NCI-H2081 (cell line): ENCODE measurements around the gene MYH6.
"Not testable (repeated sequence)": the region's sequence is repeated elsewhere in the genome, so short reads cannot be mapped to it uniquely, and the experiment has no call there.

Source experiments
- DNase-seq, 2 experiments: peaks; one replicate each; lab custom pipeline; 2025; lab: John Stamatoyannopoulos, UW

The MYH6 gene

DNA sequence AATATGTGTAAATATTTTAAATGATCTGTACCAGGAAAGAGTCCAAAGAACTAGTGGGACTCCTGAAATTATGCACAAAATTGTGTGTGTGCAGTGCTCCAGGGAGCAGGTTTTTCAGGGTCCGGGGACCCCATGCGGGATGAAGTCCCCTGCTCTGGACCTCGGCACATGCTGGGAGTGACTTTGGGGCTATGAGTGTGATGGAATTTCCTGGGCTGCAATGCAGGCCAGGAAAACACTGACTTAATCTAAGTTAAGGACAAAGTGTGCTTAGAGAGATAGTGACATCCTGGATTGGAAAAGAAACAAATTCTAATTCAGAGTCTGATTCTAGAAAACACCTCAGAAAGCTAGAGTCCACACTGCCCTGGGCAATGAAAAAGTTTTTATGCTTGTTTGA, 6.2 kb upstream of the MYH6 start:
- no peak for DNase-seq

DNA sequence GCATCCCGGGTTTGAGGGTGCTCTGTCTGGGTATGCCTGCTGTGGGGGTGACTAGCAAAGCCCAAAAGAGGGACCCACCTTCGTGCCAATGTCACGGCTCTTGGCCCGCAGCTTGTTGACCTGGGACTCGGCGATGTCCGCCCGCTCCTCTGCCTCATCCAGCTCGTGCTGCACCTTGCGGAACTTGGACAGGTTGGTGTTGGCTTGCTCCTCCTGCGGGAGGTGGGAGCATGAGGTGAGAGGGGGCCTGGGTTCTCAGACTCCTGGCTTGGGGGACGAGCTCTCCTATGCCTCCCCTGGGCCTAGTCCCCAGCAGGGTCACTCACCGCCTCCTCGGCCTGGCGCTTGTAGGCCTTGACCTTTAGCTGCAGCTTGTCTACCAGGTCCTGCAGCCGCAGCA, 5.6 kb upstream of the MYH6 start:
- DNase-seq, result no peak

DNA sequence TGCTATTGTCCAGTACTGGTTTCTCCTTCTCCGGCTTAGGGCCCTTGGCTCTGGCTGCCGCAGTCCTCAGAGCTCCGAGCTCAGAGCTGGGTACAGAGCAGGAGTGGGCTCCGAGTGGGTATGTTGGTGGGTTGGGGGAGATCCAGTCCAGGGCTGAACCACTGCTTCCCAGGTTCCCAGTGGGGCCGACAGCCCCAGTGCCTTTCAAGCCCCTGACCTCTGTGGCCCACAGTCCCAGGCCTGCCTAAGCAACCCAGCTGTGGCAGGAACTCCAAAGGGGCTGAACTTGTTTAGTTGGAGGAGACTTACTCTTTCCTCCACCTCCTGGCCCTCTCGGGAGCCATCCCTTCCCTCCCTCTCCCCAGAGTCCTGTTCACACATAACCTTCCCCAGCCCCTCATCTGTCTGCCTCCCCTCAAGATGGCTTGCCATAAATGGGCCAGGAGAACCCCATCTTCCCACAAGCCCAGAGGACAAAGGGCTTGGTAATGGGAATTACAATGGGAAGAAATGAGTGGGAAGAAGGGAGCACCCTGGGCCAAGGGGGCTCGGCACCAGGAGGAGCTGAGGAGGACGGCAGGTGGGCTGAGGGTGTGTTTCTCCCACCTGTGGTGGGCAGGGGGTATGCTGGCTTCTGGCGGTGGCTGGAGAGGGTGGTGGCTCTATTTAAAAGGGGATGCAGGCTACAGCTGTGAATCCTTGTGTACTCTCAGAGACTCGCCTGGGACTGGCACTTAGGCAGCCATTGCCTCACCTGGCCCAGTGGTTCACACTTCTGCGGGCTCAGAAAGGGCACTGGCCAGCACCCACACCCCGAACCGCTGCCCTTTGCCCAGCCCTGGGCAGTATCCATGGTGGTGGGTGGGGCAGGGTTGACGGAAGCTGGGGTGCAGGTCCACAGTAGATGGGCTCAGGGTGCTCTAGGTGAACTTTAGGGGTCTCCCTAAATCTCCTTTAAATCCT, 3.8 kb upstream of the MYH6 start:
- DNase-seq, result no peak

DNA sequence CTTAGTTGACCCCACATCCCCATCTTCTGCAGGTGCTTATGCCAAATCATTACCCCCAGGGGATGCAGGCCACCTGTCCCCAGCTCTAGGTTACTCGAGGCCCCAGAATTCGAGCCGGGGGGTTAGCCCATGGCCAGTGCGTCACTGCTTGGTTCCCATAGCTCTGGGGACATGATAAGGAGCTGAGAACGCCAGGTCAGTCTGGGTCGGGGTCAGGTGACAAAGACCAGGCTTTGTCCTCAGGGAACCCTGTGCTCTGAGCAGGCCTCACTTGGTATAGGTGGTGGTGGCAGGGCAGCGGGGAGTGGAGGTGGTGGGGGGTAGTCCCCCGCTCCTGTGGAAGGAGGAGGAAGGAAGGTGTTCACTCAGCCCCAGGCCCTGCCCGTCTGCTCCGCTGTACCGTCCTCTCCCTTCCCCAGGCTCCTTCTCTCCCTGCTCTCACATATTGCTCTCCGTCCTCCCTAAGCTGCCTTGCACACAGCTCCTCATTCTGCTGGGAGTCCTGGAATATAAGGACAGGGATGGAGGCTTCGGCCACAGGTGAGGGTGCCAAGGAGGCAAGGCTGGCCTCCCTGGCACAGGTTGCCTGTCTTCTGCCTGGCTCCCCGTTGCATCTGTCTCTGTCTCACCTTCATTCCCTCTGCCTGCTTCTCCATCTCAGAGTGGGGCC, 2.0 kb upstream of the MYH6 start:
- DNase-seq, result no peak

DNA sequence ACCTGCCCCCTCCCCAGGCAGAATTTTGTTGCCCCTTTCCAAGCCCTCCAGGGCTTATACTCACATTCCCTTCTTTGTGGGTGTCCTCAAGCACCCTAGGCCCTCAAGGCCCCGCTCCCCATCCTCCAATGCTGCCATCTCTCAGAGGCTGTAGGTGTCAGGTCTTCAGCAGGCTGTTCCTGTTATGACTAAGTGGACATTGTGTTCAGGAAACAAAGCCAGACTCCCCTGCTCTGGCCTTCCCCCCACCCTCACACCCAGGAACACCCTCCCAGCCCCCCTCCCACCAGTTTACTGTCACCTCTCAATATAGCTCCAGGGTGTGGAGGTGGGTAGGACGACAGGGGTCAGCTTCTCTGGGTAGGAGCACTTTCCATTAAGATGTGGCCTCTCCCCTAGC, 1.4 kb upstream of the MYH6 start:
- DNase-seq, result no peak

DNA sequence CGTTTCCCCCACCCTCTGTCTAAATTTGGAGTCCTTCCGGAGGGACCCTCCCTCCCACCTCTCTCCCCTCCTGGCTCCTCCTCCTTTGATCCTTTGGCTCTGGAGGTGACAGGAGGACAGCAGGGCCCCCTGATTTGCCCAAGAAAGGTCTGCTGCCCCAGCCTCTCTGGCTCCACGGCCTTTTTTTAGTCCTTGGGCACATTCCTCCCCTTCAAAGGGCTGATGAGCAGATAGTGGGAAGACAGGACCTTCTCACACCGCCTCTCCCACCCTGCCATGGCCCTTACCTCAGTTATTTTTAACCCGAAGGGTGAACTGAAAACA, 196 bp upstream of the MYH6 start:
- DNase-seq, result no peak

DNA sequence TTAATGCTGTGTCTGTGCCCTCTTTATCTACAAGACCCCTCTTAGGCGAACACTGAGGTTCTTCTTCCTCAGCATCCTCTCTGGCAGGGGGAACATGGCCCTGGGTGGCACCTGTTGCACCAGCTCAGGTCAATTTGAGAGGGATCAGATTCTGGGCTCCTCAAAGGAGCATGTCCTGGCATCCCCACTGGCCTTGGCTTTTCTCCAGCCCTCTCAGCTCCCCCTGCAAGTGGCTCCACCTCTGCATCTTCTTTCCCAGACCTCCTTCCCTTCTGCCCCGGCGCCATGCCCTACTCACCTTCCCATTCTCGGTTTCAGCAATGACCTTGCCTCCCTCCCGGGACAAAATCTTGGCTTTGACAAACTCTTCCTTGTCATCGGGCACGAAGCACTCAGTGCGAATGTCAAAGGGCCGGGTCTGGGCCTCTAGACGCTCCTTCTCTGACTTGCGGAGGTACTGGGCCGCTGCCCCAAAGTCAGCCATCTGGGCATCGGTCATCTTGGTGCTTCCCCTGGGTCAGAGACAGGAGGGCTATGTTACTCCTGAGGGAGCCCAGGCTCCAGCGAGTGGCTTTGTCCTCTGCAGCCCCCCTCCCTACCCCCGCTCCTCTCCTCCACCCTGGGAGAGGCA, 1.2 kb downstream of the MYH6 start:
- no peak for DNase-seq

DNA sequence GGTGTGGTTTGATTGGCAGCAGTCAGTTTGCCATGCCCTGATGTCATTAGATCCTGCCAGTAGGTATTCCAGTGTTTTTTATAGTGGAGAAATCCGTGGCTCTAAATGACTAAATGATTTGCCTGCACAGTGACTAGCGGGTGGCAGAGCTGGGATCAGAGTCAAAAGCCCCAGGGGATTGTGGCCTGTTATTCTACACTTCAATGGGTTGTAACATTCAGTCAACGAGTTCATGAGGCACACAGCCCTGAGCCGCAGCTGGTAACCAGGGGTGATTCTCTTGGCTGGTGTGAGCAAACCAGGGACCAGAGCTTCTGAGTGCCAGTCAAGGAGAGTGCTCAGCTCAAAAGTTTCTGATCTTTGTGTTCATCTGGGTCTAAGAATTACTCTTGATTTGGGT, 1.8 kb downstream of the MYH6 start:
- no peak for DNase-seq

DNA sequence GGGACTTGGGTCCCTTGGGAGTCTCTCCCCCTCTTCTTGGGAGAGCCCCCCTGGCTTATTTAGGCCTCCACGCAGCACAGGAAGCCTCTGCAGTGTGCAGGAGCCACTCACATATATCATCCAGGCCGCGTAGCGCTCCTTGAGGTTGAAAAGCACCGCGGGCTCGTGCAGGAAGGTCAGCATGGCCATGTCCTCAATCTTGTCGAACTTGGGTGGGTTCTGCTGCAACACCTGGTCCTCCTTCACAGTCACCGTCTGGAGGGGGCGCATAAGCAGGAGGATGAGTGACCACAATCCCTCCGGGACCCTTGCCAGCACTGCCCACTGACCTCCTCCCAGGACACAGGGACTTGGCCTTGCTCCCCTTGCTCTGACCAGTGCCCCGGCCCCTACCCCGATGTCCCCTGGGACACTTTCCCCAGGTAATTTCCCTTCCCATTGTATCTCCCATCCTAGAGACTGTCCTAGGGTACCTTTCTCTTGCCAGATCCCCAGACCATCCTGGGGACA, 2.5 kb downstream of the MYH6 start:
- no peak for DNase-seq

DNA sequence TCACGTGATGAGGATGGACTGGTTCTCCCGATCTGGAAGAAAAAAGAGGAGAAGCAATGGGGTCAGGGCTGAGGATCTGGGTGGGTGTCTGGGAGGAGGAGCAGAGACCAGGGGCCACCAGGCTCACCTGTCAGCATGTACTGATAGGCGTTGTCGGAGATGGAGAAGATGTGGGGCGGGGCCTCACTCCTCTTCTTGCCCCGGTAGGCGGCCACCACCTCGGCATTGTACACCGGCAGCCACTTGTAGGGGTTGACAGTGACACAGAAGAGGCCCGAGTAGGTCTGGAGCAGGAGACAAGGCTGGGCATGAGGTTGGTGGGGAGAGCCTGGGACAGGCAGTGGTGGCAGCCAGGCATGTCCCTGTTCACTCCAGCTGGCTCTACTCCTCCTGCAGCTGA, 3.0 kb downstream of the MYH6 start:
- DNase-seq, result no peak

DNA sequence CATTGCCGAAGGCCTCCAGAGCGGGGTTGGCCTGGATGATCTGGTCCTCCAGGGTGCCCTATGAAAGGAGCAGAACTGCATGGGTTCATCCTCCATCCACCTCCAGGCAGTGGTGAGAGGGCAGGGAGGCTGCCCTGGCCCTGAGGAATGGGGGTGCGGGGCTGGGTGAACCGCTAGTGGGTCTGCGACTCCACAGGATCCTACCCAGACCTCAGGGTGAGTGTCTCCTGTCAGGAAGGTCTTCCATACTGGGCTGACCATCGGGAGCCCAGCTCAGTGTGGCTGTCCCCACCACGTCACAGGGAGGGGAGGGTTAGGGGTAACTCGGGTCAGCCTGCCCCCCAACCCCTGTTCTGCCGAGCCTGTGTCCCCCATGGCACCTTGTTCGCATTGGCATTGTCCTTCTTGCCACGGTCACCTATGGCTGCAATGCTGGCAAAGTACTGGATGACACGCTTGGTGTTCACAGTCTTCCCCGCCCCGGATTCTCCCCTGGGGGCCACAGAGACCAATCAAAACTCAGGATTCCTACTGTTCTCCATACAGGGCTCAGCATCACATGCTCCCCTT, 3.7 kb downstream of the MYH6 start:
- no peak for DNase-seq

DNA sequence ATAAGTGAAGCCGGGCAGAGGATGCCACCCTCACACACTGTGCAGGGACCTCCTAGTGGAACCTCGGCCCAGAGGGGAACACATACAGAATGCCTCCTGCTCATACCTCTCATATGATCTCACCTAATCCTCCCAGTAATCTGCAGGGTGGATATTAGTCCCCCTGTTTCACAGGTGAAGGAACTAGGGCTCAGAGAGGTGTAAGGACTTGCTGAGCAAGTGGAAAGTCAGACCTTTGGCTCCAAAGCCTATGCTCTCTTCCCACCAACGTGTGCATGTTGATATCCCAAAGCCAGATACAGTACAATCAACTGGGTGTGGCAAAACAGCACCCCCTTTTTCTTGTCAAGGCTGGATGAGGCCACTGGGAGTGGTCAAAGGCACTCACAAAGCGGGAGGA, 4.2 kb downstream of the MYH6 start:
- no peak for DNase-seq

DNA sequence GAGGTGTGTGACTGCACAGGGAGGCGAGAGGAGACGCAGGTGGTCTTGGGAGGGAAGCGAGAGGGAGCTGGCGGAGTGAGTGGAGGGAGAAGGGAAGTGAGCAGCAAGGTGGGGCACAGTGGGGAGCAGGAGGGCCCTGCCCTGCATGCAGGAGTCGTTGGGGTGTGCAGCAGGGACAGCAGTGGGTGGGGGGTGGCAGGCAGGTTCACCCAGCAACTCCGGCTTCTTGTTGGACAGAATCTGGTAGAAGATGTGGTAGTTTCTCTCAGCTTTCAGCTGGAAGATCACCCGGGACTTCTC, 5.0 kb downstream of the MYH6 start:
- DNase-seq, result no peak

DNA sequence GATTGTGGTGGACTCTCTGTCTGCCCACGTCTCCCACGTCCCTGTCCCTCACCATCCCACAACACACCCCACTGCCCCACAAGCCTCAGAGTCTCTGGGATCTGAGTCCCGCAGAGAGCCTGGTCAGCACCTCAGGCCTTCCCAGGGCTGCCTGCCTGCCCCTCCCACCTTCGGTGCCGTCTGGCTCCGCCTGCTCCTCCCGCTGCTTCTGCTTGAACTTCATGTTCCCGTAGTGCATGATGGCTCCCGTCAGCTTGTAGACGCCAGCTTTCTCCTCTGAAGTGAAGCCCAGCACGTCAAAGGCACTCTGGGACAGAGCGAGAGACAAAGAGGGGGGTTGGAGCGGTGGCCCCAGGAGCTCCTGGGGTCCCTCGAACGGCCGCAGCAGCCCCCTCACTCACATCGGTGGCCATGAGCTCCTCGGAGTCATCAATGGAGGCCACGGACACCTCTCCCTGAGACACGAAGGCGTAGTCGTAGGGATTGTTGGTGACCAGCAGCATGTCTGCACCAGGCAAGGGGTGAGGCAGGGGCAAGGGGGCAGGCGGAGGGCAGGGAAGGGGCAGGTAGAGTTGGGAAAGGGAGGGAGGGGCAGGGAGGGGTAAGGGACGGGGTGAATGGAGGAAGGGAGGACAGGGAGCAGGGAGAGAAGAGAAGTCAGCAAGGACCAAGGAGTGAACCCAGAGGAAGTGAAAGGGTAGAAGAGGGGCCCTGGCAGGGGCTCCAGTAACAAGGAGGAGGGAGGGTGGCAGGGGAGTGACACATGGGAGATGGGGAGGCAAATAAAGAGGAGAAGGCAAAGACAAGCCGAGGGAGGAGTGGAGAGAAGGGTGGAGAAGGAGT, 5.6 kb downstream of the MYH6 start:
- DNase-seq, result no peak

DNA sequence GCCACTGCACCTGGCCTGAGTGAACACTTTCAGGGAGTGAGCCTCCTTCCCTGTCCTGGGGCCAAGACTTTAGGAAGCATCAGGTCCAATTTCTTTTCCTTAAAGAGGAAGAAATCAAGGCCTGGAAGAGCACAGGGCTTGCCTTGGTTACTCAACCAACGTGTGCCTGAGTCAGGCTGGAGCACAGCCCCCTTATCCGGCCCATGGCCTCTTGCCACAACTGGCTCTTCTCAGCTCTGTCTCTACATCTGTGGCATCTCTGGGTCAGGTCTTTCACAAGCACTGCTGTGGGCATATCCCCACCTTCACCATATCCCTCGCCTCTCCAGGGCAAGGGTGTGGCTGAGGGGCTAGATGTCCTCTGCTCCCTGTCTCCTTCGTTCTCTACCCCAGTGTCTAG, 6.8 kb downstream of the MYH6 start:
- no peak for DNase-seq

DNA sequence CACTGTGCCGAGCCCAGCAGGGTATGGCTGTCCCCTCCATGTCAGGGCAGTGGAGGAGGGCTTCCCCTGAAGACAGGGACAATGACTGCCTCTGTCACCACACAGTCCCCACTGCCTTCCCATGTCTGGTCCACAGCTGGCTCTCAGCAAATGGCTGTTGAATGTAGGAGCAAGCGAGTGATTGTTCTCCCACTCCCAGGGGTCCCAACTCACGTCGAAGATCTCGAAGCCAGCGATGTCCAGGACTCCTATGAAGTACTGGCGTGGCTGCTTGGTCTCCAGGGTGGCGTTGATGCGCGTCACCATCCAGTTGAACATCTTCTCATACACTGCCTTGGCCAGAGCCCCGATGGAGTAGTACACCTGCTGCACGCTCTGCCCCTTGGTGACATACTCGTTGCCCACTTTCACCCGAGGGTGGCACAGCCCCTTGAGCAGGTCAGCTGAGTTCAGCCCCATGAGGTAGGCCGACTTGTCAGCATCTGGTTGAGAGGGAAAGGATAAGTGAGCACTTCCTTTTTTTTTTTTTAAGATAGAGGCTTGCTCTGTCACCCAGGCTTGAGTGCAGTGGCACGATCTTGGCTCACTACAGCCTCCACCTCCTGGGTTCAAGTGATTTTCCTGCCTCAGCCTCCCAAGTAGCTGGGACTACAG, 7.5 kb downstream of the MYH6 start:
- not testable (repeated sequence) for DNase-seq

DNA sequence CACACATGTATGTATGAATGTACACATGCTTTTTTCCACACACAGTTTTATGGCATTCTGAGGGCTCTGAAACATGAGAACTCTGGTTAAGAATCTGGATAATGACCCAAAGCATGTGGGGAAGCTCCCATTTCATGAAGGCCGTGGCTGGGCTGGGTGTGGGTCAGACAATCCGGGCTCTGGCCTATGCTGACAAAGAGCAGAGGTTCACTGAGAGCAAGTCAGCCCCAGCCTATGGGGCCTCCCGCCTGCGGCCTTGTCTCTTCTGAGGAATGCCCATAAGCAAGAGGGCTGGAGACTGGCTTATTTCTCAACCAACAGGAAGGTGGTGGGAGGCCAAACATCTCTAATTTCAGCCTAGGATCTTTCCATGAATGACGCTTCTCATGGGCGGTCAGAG, 8.5 kb downstream of the MYH6 start:
- no peak for DNase-seq

DNA sequence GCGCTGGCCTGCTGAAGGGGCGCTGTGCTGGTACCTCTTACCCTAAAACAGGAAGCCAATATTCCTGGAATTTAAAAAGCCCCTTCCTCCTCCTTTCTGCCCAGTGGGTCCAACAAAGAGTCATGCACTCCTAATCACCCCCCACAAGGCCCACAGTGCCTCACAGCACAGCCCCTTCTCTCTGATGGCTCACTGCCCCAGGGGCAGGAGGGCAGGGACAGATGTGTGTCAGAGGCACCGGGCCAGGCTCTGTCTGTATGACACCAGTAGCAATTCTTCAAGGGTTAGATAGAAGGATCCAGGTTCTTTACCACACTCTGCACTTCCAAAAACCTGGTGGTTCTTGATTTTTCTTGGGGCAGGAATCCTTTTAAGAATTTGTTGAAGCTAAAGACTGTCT, 8.9 kb downstream of the MYH6 start:
- DNase-seq, result no peak

DNA sequence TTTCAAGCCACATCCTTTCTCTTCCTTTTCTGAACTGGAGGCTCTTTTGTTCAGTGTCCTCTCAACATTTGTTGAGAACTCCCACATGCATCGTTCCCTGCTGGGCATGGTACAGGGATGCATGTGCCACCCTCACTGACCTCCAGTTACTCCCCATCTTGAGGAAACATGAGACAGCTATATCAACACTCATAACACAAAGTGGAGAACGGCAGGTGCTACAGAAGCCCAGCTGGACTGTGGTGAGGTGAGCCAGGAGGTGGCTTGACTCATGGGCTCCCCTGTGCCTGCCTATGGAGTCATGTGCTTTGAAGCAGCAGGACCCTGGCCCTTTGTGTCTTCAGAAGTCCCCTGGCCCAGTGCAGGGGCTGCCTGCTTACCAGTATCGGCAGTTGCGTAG, 9.7 kb downstream of the MYH6 start:
- no peak for DNase-seq

DNA sequence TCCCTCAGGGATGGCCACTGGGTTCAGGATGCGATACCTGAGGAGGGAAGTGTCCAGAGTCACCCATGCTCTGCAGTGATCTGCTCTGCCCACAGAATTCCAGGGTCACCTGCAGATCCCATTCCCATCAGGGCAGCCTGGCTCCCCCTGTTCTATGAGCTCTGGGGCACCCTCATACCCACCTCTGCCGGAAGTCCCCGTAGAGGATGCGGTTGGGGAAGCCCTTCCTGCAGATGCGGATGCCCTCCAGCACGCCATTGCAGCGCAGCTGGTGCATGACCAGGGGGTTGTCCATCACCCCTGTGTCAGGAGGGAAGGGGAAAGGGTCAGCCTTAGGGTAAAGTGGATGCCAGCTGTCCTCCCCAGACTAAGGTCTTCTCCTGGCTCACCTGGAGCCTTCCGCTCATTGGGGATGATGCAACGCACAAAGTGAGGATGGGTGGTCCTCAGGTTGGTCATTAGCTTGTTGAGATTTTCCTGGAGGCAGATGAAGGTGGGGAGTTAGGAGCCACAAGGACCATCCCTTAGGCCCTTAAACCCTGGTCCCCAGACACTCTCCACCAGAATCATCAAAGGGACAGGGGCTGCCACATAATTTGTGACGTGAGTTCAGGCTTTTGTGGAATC, 11.2 kb downstream of the MYH6 start:
- no peak for DNase-seq

DNA sequence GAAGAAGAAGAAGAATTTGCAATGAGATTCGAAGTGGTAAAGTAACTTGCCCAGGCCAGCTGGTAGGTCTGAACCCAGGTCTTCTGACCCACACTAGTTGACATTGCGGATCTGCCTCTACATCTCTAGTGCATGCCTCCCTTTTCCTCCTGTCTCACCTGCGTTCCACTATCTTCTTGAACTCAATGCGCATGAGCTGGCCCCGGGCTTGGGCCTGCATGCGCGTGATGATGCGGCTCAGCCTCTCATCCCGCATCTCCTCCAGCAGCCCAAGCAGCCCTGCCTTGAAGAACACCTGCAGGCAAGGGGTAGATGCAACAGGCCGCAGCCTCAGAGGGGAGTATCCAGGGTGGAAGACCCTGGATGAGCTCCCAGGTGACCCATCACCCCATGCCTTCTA, 11.9 kb downstream of the MYH6 start:
- DNase-seq, result no peak
